Fibroblast of the aortic adventitia (primary cell): ENCODE measurements around the gene USP30. TPM values are rescaled to one million over a fixed set of nuclear protein-coding genes. Genes with fewer than 3 reads are reported as not detected.

Experiments
- DNase-seq: peaks from one replicate; pipeline ENCODE4 v3.0.0-alpha.2; 2010; ENCODE audit warnings: low read depth
- H3K4me3 ChIP-seq: 2 replicates; pipeline ENCODE4 v1.5.1; 2011; ENCODE audit warnings: low read depth, mild to moderate bottlenecking, control low read depth, low read length, moderate library complexity
- total RNA-seq: library from RNA; depleted of rRNA; stranded (reverse); fragments of >200 nt; gene quantifications from 2 replicates; pipeline ENCODE4 v1.2.3, GENCODE V29; 2012; ENCODE audit warnings: low replicate concordance
- TF ChIP-seq, protein P1 (sequence below): IDR thresholded peaks from 2 replicates; pipeline ENCODE4 v1.5.1; 2011; ENCODE audit warnings: mild to moderate bottlenecking, low read length, control low read depth, inconsistent platforms; ENCODE audit not compliant: insufficient read depth

USP30 gene
- total RNA-seq, 1 donor: 11.2 TPM

- TF ChIP-seq, protein P1, sequence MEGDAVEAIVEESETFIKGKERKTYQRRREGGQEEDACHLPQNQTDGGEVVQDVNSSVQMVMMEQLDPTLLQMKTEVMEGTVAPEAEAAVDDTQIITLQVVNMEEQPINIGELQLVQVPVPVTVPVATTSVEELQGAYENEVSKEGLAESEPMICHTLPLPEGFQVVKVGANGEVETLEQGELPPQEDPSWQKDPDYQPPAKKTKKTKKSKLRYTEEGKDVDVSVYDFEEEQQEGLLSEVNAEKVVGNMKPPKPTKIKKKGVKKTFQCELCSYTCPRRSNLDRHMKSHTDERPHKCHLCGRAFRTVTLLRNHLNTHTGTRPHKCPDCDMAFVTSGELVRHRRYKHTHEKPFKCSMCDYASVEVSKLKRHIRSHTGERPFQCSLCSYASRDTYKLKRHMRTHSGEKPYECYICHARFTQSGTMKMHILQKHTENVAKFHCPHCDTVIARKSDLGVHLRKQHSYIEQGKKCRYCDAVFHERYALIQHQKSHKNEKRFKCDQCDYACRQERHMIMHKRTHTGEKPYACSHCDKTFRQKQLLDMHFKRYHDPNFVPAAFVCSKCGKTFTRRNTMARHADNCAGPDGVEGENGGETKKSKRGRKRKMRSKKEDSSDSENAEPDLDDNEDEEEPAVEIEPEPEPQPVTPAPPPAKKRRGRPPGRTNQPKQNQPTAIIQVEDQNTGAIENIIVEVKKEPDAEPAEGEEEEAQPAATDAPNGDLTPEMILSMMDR: no peak
- H3K4me3 ChIP-seq: no peak overlapping the region
- DNase-seq: no peak
These were observed 12.9 kb downstream of the USP30 start for GRCh38 chr12:109065154-109065852.

- DNase-seq: no peak
- TF ChIP-seq, protein P1: no peak
- H3K4me3 ChIP-seq: no peak overlapping the region
These were observed 13.4 kb downstream of the USP30 start for GRCh38 chr12:109065853-109066193.

DNA sequence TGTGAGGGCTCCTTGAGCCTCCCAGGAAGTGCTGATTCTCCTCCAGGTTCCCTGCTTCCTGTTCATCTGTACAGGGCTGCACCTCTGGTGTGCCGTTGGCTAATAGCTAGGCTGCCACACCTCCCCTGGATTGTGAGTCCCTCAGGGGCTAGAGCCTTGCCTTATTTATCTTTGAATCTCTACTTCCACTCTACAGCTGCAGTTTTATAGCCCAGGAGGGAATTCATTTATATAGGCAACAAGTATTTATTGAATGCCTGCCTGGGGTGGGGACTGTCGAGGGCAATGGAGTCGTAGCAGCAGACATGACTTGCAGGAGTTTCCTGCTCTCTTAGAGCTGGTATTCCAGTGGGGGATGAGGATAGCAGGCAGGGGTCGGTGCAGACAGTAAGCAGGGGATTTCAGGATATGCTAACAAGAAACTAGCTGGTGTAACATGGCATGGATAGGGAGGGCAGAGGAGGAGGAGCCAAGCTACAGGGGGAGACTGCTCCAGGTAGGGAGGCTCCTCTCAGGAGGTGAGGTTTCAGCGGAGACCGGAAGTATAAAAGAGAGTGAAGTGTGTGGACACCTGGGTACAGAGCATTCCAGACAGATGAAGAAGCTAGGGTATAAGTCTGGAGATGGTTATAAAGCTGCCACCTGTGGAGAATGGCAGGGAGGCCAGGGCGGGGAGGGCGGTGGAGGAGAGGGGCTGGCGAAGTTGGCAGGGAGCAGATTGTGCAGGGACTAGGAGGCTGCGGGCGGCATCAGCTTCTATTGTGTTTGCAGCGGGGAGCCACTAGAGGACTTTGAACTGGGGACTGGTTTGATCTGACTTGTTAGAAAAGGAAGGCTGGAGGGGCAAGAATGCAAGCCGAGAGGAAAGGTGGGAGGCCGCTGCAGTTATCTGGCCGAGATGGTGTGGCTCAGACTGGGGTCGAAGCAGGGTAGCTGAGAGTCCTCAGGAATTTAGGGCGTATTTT is 17.2 kb downstream of the USP30 start:
- TF ChIP-seq, protein P1: no peak
- no peak overlapping the region for H3K4me3 ChIP-seq
- DNase-seq: no peak

DNA sequence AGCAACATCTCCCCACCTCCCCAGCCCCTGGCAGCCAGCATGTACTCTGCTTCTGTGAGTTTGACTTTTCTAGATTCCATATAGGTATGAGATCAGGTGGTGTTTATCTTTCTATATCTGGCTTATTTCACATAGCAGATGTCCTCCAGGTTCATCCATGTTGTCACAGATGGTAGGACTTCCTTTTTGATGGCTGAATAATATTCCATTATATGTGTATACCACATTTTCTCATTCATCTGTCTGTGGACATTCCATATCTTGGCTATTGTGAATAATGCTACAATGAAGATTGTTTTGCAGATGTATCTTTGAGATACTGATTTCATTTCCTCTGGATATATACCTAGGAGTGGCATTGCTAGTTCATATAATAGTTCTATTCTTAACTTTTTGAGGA is 22.5 kb downstream of the USP30 start:
- no peak for DNase-seq
- TF ChIP-seq, protein P1: no peak
- no peak overlapping the region for H3K4me3 ChIP-seq

DNA sequence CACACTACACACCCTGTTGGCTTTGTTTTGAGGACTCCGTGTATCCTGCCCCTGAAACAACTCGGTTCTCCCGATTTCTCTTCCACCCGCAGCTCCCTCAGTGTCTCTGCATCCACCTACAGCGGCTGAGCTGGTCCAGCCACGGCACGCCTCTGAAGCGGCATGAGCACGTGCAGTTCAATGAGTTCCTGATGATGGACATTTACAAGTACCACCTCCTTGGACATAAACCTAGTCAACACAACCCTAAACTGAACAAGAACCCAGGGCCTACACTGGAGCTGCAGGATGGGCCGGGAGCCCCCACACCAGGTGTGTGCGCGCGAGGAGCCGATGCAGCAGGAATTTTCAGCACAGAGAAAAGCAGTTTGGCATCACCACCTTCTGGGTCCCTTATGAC is 30.4 kb downstream of the USP30 start:
- no peak overlapping the region for H3K4me3 ChIP-seq
- DNase-seq: no peak
- TF ChIP-seq, protein P1: no peak

DNA sequence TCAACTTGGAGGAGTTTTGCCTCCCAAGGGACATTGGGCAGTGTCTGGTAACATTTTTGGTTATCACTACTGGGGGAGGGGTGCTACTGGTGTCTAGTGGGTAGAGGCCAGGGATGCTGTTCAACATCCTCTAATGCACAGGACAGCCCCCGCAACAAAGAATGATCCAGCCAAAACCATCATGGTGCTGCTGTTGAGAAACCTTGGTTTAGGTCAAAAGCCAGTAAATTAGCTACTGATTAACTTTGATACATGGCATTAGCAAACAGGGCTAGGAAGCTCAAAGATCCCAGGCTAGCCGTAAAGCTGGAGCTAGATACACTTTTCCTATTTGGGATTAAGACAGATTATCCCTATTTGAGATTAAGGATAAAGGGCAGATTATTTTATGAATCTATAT is 32.0 kb downstream of the USP30 start:
- H3K4me3 ChIP-seq: no peak overlapping the region
- TF ChIP-seq, protein P1: no peak
- no peak for DNase-seq
